Activated T-helper 9 cell treated with anti-CD3 and anti-CD28 coated beads, Interleukin-2, amount 50 U/mL, for 16 hours (primary cell): Measurements from ENCODE around the gene LOXL1.
A peak's percentile ranks its signal among the peaks of the same experiment; 100 is the strongest.

Experiments
- DNase-seq: peaks from one replicate; pipeline ENCODE4 v3.0.0-alpha.2; 2020; ENCODE audit warnings: low read depth

LOXL1 gene

GRCh38 chr15:73926219-73927002, at the start of gene LOXL1:
Gene LOXL1 (plus strand): TSS chr15:73926462. CDS start chr15:73926784, 322 bp downstream.
- no peak for DNase-seq

GRCh38 chr15:73879426-73879825, 46.8 kb upstream of the LOXL1 start:
- DNase-seq = no peak

GRCh38 chr15:73881579-73882320, 44.5 kb upstream of the LOXL1 start:
- no peak for DNase-seq

- no peak for DNase-seq
Observed at GRCh38 chr15:73882761-73883419, 43.4 kb upstream of the LOXL1 start.

- DNase-seq = no peak
Observed at GRCh38 chr15:73884159-73884558, 42.1 kb upstream of the LOXL1 start.

GRCh38 chr15:73885954-73886700, 40.1 kb upstream of the LOXL1 start:
- no peak for DNase-seq

- no peak for DNase-seq
Observed at GRCh38 chr15:73886717-73887345, 39.4 kb upstream of the LOXL1 start.

GRCh38 chr15:73887481-73887880, 38.8 kb upstream of the LOXL1 start:
- no peak for DNase-seq

GRCh38 chr15:73888224-73889041, 37.8 kb upstream of the LOXL1 start:
- no peak for DNase-seq

- DNase-seq = no peak
Observed at GRCh38 chr15:73889053-73889761, 37.1 kb upstream of the LOXL1 start.

- no peak for DNase-seq
Observed at GRCh38 chr15:73889762-73890124, 36.5 kb upstream of the LOXL1 start.

GRCh38 chr15:73891328-73892315, 34.6 kb upstream of the LOXL1 start:
- no peak for DNase-seq

GRCh38 chr15:73892446-73893226, 33.6 kb upstream of the LOXL1 start:
- DNase-seq = no peak

- DNase-seq = no peak
Observed at GRCh38 chr15:73894133-73894814, 32.0 kb upstream of the LOXL1 start.

GRCh38 chr15:73897441-73898261, 28.6 kb upstream of the LOXL1 start:
- DNase-seq = peak; percentile 31

GRCh38 chr15:73899197-73900094, 26.8 kb upstream of the LOXL1 start:
- no peak for DNase-seq
